ENCODE data around the gene CD47. TPM values are rescaled to one million over a fixed set of nuclear protein-coding genes. Genes with fewer than 3 reads are reported as not detected.

CD47 gene
- total RNA-seq, 1 experiment from 2014 or later, result 16.3 TPM

DNA sequence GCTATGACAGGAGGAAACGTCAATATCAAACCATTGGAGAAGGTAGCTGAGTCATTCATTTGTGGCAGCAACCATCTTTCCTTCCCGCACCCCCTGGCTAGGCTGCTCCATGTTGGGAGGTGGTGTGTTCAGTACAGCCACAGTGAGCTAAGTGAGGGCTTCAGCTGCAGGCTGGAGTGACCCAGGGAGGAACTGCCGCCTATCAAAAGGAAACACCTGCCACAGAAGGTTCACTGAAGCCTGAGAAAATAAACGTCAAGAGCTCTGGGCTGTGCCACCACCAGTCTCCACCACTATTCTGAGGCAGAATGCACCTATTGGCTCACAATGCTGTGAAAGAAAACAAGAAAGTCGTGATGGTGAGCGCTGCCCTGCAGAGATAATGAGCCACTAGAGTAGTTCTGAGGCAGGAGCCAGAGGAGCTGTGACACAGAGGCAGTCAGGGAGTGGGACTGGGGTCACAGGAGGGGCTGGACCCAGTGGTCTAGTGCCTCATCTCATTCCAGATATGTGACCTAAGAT is 34.8 kb upstream of the CD47 start (continued):
- TF ChIP-seq, protein P1, sequence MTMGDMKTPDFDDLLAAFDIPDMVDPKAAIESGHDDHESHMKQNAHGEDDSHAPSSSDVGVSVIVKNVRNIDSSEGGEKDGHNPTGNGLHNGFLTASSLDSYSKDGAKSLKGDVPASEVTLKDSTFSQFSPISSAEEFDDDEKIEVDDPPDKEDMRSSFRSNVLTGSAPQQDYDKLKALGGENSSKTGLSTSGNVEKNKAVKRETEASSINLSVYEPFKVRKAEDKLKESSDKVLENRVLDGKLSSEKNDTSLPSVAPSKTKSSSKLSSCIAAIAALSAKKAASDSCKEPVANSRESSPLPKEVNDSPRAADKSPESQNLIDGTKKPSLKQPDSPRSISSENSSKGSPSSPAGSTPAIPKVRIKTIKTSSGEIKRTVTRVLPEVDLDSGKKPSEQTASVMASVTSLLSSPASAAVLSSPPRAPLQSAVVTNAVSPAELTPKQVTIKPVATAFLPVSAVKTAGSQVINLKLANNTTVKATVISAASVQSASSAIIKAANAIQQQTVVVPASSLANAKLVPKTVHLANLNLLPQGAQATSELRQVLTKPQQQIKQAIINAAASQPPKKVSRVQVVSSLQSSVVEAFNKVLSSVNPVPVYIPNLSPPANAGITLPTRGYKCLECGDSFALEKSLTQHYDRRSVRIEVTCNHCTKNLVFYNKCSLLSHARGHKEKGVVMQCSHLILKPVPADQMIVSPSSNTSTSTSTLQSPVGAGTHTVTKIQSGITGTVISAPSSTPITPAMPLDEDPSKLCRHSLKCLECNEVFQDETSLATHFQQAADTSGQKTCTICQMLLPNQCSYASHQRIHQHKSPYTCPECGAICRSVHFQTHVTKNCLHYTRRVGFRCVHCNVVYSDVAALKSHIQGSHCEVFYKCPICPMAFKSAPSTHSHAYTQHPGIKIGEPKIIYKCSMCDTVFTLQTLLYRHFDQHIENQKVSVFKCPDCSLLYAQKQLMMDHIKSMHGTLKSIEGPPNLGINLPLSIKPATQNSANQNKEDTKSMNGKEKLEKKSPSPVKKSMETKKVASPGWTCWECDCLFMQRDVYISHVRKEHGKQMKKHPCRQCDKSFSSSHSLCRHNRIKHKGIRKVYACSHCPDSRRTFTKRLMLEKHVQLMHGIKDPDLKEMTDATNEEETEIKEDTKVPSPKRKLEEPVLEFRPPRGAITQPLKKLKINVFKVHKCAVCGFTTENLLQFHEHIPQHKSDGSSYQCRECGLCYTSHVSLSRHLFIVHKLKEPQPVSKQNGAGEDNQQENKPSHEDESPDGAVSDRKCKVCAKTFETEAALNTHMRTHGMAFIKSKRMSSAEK (CRISPR knock-in tag; IDR thresholded peaks at IDR 0.05; ENCODE audit: borderline replicate concordance), result no peak
- TF ChIP-seq TP53 (CRISPR knock-in tag; IDR thresholded peaks at IDR 0.05) (no peak), FOXJ3 (CRISPR knock-in tag; IDR thresholded peaks at IDR 0.05; ENCODE audit: borderline replicate concordance) (no peak), SMAD4 (CRISPR knock-in tag; IDR thresholded peaks at IDR 0.05) (no peak), ZNF416 (CRISPR knock-in tag; IDR thresholded peaks at IDR 0.05) (no peak)

DNA sequence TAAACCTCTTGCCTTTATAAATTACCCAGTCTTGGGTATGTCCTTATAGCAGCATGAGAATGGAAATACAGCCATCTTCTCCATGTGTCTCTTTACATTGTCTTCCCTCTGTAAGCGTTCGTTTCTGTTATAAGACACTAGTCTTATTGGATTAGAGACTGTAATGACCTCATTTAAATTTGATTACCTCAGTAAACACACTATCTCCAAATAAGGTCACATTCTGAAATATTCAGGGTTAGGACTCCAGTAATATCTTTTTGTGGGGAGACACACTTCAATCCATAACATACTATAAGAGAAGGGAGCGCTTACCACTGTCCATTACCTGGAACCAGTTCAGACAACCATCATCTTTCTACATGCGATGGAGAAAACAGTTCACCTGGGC is 34.3 kb upstream of the CD47 start:
- Mint-ChIP-seq H3K4me1 (peaks cover 17% of the 10 kb centered on the region), H3K36me3 (no peaks in the 10 kb centered on the region), H3K27ac (no peak overlapping the region), H3K4me3 (no peak overlapping the region), H3K27me3 (ENCODE audit: low read depth) (no peaks in the 10 kb centered on the region), H3K9me3 (no peaks in the 10 kb centered on the region)
- no peak for DNase-seq (ENCODE audit: low spot score)
- CTCF ChIA-PET, result no interaction called here
- POLR2A ChIA-PET, result no interaction called here
- no peak for ATAC-seq
- TF ChIP-seq ZNF671 (CRISPR knock-in tag; IDR thresholded peaks at IDR 0.05) (no peak), ZNF317 (CRISPR knock-in tag; IDR thresholded peaks at IDR 0.05; ENCODE audit: borderline replicate concordance, low read depth) (no peak), ETV6 (CRISPR knock-in tag; IDR thresholded peaks at IDR 0.05) (no peak), CBFB (CRISPR knock-in tag; IDR thresholded peaks at IDR 0.05; ENCODE audit: low read depth) (no peak)
- TF ChIP-seq, protein P2, sequence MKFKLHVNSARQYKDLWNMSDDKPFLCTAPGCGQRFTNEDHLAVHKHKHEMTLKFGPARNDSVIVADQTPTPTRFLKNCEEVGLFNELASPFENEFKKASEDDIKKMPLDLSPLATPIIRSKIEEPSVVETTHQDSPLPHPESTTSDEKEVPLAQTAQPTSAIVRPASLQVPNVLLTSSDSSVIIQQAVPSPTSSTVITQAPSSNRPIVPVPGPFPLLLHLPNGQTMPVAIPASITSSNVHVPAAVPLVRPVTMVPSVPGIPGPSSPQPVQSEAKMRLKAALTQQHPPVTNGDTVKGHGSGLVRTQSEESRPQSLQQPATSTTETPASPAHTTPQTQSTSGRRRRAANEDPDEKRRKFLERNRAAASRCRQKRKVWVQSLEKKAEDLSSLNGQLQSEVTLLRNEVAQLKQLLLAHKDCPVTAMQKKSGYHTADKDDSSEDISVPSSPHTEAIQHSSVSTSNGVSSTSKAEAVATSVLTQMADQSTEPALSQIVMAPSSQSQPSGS (CRISPR knock-in tag; IDR thresholded peaks at IDR 0.05; ENCODE audit: borderline replicate concordance, low read depth), result no peak
- TF ChIP-seq, protein P3, sequence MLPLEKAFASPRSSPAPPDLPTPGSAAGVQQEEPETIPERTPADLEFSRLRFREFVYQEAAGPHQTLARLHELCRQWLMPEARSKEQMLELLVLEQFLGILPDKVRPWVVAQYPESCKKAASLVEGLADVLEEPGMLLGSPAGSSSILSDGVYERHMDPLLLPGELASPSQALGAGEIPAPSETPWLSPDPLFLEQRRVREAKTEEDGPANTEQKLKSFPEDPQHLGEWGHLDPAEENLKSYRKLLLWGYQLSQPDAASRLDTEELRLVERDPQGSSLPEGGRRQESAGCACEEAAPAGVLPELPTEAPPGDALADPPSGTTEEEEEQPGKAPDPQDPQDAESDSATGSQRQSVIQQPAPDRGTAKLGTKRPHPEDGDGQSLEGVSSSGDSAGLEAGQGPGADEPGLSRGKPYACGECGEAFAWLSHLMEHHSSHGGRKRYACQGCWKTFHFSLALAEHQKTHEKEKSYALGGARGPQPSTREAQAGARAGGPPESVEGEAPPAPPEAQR (CRISPR knock-in tag; IDR thresholded peaks at IDR 0.05), result no peak
- TF ChIP-seq, protein P4, sequence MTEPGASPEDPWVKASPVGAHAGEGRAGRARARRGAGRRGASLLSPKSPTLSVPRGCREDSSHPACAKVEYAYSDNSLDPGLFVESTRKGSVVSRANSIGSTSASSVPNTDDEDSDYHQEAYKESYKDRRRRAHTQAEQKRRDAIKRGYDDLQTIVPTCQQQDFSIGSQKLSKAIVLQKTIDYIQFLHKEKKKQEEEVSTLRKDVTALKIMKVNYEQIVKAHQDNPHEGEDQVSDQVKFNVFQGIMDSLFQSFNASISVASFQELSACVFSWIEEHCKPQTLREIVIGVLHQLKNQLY (CRISPR knock-in tag; IDR thresholded peaks at IDR 0.05), result no peak

DNA sequence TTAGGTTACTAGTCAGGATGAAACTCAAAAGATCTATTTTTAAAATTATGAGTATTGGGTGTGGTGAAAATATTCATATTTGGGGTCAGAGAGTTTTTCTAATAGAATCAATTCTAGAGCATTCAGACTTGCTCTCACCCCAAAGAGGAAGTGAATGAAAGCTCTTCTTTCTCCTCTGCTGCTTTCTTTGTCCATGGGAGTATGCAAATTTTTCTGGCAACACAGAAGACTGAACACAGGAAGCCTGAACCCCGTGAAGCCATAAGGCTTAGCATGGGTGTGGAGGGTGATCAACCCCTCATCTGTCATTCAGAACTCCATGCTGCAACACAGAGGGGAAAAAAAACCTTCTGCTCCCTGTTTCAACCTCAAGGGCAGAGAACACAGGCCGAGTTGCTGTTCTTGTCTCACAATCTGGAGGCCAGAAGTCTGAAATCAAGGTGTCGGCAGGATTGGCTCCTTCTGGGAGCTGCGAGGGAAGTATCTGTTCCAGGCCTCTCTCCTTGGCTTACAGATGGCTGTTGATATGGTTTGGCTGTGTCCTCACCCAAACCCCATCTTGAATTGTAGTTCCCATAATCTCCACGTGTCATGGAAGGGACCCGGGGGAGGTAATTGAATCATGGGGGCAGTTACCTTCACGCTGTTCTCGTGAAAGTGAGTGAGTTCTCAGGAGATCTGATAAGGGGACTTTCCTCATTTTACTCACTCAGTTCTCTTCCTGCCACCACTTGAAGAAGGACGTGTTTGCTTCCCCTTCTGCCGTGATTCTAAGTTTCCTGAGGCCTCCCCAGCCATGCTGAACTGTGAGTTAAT is 33.7 kb upstream of the CD47 start:
- no peaks in the 10 kb centered on the region for H3K27me3 Mint-ChIP-seq (ENCODE audit: low read depth)
- peaks cover 17% of the 10 kb centered on the region for H3K4me1 Mint-ChIP-seq
- ATAC-seq, result peak; percentile 70
- DNase-seq (ENCODE audit: low spot score), result no peak
- POLR2A ChIA-PET, result no interaction called here
- H3K36me3 Mint-ChIP-seq, result no peaks in the 10 kb centered on the region
- CTCF ChIA-PET, result no interaction called here
- H3K27ac Mint-ChIP-seq, result no peak overlapping the region
- no peak overlapping the region for H3K4me3 Mint-ChIP-seq
- 0 out of 2 replicates have a peak, but pooled peaks cover 2% of the 10 kb centered on the region for H3K9me3 Mint-ChIP-seq
- TF ChIP-seq, protein P5, sequence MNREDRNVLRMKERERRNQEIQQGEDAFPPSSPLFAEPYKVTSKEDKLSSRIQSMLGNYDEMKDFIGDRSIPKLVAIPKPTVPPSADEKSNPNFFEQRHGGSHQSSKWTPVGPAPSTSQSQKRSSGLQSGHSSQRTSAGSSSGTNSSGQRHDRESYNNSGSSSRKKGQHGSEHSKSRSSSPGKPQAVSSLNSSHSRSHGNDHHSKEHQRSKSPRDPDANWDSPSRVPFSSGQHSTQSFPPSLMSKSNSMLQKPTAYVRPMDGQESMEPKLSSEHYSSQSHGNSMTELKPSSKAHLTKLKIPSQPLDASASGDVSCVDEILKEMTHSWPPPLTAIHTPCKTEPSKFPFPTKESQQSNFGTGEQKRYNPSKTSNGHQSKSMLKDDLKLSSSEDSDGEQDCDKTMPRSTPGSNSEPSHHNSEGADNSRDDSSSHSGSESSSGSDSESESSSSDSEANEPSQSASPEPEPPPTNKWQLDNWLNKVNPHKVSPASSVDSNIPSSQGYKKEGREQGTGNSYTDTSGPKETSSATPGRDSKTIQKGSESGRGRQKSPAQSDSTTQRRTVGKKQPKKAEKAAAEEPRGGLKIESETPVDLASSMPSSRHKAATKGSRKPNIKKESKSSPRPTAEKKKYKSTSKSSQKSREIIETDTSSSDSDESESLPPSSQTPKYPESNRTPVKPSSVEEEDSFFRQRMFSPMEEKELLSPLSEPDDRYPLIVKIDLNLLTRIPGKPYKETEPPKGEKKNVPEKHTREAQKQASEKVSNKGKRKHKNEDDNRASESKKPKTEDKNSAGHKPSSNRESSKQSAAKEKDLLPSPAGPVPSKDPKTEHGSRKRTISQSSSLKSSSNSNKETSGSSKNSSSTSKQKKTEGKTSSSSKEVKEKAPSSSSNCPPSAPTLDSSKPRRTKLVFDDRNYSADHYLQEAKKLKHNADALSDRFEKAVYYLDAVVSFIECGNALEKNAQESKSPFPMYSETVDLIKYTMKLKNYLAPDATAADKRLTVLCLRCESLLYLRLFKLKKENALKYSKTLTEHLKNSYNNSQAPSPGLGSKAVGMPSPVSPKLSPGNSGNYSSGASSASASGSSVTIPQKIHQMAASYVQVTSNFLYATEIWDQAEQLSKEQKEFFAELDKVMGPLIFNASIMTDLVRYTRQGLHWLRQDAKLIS (CRISPR knock-in tag; IDR thresholded peaks at IDR 0.05; ENCODE audit: borderline replicate concordance), result no peak
- TF ChIP-seq NR3C1 (CRISPR knock-in tag; conservative IDR thresholded peaks at IDR 0.05; ENCODE audit: low read depth) (no peak), GTF2I (CRISPR knock-in tag; conservative IDR thresholded peaks at IDR 0.05) (no peak), SMAD4 (CRISPR knock-in tag; IDR thresholded peaks at IDR 0.05) (no peak), ESRRA (CRISPR knock-in tag; IDR thresholded peaks at IDR 0.05; ENCODE audit: borderline replicate concordance) (no peak)
- TF ChIP-seq, protein P3 (CRISPR knock-in tag; IDR thresholded peaks at IDR 0.05), result no peak
- TF ChIP-seq, protein P6, sequence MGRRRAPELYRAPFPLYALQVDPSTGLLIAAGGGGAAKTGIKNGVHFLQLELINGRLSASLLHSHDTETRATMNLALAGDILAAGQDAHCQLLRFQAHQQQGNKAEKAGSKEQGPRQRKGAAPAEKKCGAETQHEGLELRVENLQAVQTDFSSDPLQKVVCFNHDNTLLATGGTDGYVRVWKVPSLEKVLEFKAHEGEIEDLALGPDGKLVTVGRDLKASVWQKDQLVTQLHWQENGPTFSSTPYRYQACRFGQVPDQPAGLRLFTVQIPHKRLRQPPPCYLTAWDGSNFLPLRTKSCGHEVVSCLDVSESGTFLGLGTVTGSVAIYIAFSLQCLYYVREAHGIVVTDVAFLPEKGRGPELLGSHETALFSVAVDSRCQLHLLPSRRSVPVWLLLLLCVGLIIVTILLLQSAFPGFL (CRISPR knock-in tag; IDR thresholded peaks at IDR 0.05; ENCODE audit: borderline replicate concordance), result no peak
